GM23338 (cell line): ENCODE measurements around the gene LRRC27.

Experiments
- CREB1 ChIP-seq: fragments of 250-450 bp; sonication (Bioruptor Pico); IDR thresholded peaks from 2 replicates; pipeline ENCODE4 v1.5.0; 2020; ENCODE audit warnings: low read depth, mild to moderate bottlenecking, moderate library complexity
- CTCF ChIP-seq, 2 experiments: fragments of 200-600 bp in 1 of 2; sonication (generic) in 1 of 2; conservative IDR thresholded peaks; 2 replicates each; pipeline versions ENCODE4 v1.5.1 to v1.6.1; 2016 to 2017; ENCODE audit warnings: antibody characterized with exemption in 2 of 2, low read depth in 2 of 2, mild to moderate bottlenecking in 2 of 2, moderate library complexity in 1 of 2
- EZH2 ChIP-seq: fragments of 200-600 bp; sonication (generic); IDR thresholded peaks from one replicate; pipeline ENCODE4 v1.8.0; 2017; ENCODE audit warnings: antibody characterized with exemption, mild to moderate bottlenecking, low read depth; ENCODE audit not compliant: unreplicated experiment
- EZH2phosphoT487 ChIP-seq: fragments of 200-600 bp; sonication (generic); IDR thresholded peaks from one replicate; pipeline ENCODE4 v1.8.1; 2018; ENCODE audit warnings: antibody characterized with exemption; ENCODE audit not compliant: unreplicated experiment
- POLR2AphosphoS5 ChIP-seq: IDR thresholded peaks from 2 replicates; pipeline ENCODE4 v1.6.1; 2016; ENCODE audit warnings: antibody characterized with exemption, low read depth
- REST ChIP-seq: IDR thresholded peaks from one replicate; pipeline ENCODE4 v1.6.1; 2018; ENCODE audit warnings: antibody characterized with exemption; ENCODE audit not compliant: unreplicated experiment

GRCh38 chr10:132417957-132418441 is 86.0 kb downstream of the LRRC27 start:
- TF ChIP-seq POLR2AphosphoS5 (no peak), CTCF (conservative IDR thresholded peaks at IDR 0.05; ENCODE audit: low read depth in 2 of 2) (no peak), EZH2 (no peak), CREB1 (no peak), REST (no peak), EZH2phosphoT487 (no peak)
